Measurements from ENCODE around the gene ZNF19.
"Not testable (repeated sequence)": the region's sequence is repeated elsewhere in the genome, so short reads cannot be mapped to it uniquely, and the experiment has no call there.

The ZNF19 gene

GRCh38 chr16:71489122-71489521 is at the start of gene ZNF19:
TSS of gene ZNF19 (minus strand) at chr16:71489324. CDS start at chr16:71482114, 7,210 bp downstream.
- DNase-seq (ENCODE audit: low spot score), result no peak

DNA sequence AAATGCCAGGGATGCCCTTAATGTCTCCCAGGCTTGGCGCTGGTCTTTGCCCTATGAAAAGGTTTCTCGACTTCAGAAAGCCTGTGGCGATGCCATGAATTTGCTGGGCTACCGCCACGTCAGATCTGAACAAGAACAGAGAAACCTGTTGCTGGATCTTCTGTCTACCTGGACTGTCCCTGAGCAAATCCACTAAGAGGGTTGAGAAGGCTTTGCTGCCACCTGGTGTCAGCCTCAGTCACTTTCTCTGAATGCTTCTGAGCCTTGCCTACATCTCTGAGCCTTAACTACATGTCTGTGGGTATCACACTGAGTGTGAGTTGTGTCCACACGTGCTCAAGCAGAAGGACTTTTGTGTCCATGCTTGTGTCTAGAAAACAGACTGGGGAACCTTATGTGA is 48.5 kb upstream of the ZNF19 start:
- peak; percentile 31 for DNase-seq (ENCODE audit: low spot score)

DNA sequence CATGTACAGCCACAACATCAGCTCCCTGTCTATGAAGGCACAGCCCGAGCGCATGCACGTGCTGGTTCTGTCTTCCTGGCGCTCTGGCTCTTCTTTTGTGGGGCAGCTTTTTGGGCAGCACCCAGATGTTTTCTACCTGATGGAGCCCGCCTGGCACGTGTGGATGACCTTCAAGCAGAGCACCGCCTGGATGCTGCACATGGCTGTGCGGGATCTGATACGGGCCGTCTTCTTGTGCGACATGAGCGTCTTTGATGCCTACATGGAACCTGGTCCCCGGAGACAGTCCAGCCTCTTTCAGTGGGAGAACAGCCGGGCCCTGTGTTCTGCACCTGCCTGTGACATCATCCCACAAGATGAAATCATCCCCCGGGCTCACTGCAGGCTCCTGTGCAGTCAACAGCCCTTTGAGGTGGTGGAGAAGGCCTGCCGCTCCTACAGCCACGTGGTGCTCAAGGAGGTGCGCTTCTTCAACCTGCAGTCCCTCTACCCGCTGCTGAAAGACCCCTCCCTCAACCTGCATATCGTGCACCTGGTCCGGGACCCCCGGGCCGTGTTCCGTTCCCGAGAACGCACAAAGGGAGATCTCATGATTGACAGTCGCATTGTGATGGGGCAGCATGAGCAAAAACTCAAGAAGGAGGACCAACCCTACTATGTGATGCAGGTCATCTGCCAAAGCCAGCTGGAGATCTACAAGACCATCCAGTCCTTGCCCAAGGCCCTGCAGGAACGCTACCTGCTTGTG is 47.8 kb upstream of the ZNF19 start:
- DNase-seq (ENCODE audit: low spot score), result no peak

- DNase-seq (ENCODE audit: low spot score), result no peak
These were observed 43.2 kb upstream of the ZNF19 start for GRCh38 chr16:71532366-71532765.

GRCh38 chr16:71528863-71529262 is 39.7 kb upstream of the ZNF19 start:
- no peak for DNase-seq (ENCODE audit: low spot score)

GRCh38 chr16:71528257-71528656 is 39.1 kb upstream of the ZNF19 start:
- DNase-seq (ENCODE audit: low spot score), result no peak

DNA sequence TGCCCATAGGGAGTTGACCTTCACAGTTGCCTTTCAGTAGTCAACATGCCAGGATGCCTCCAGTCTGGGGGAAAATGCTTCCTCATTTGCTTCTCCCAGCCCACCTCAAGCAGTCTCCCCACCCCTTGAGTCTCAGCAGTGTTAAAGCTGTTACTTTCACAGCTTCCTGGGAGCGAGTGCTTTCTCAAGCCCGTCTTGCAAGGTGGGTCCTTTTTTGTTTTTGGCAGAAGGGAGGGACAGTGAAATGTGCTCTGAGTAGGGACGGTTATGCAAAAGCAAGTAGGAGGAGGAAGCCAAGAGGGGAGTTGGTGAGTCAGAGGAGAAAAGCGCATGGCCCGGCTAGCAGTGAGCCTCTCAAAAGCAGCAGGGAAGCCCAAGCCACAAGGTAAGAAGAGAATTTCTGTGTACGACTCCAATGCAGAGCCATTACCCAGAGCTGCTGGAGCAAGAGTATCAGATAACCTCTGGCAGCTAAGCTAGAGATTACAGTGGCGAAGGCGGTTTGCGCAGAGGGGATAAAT is 37.0 kb upstream of the ZNF19 start, which contains the start of gene CHST4:
Gene CHST4 (plus strand): TSS at position 316 of the 521 bp plus-strand sequence. CDS start 10,252 bp downstream, outside the sequence.
- DNase-seq (ENCODE audit: low spot score), result peak; percentile 43

DNA sequence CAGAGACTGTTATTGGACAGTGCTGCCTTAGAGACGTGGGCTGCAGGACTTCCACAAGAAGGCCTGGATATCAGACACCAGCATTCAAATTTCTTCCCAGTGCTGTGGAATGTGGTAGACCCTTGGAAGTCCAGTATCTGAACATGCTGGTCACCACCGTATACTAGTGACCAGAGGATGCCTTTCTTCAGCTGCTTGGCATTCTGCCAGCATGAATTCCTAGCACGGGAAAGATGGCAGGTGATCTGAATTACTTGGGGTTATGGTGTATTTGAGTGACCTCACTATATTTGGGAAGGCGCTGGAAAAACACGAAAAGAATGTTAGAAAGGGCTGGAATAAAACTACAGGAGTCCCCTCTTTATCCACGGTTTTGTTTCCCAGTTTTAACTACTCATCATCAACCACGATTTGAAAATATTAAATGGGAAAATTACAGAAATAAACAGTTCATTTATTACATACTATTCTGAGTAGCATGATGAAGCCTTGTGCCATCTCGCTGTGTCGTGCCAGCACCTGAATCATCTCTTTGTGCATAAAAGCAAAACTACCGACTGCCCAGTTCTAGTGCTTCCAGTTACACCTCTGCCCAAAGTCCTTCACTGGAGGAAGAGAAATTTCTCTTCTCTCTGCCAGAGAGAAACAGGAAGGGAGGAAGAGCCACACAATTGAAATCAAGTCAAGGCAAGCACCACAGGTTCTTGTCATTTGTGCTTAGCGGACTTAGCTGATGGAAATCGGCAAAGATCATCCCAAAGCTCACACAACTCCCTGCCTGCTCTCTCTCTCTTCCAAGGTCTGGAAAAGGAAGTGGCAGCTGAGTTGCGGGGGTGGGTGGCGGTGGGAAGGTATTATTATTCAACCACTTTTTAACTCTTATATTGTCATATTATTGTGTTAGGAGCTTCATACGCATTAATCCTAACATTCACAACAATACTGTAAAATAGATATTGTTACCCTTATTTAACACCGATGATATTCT is 35.7 kb upstream of the ZNF19 start:
- no peak for DNase-seq (ENCODE audit: low spot score)

DNA sequence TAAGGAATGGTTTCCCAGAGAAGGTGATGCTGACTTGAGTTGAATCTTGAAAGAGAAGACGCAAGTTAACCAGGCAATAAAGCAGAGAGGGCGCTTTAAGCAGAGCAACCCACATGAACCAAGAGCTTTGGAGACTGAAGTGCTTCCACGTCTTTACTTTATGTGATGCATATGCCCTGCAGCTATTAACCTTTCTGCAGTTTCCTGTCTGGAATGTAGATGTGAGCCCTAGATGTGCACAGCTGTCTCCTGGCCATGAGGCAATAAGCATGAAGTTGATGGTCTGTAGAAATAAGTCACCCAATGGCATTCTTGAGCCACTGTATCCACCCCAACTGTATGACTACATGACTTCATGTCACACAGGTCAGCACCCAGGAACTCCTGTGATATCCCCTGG is 31.4 kb upstream of the ZNF19 start:
- no peak for DNase-seq (ENCODE audit: low spot score)

- DNase-seq (ENCODE audit: low spot score), result no peak
These were observed 25.9 kb upstream of the ZNF19 start for GRCh38 chr16:71515026-71515425.

DNA sequence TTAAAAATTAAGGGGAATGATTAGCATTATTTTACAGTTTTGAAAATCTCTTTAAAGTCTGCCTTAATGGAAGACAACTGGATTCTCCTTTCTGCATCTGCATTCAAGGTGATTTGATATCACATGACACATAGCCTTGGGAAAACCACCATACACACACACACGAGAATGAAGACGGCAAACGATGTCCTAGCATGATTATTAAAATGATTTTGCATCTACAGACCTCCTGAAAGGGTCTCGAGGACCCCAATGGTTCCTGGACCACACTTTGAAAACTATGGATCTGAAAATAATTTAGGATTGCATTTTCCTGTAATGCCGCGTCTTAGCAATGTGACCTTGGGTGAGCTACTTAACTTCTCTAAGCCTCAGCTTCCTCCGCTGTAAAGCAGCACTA is 25.4 kb upstream of the ZNF19 start:
- DNase-seq (ENCODE audit: low spot score), result no peak

DNA sequence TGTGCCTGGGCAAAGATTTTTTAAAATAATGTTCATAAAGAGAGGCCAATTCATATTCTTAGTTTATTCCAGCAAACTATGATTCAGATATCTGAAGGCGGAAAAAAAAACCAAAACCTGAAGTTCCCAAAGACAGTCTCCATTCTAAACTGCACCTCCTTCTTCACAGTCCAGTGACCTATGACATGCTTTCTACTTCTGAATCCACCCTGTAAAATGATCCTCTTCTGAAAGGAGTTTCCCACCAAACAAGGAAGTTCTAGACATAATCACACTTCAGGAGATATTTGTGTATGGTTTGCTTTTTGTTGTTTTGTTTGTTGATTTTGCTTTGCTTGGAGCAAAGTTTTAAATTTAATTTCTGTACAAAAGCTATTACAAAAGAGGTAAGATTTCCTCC is 24.2 kb upstream of the ZNF19 start:
- no peak for DNase-seq (ENCODE audit: low spot score)

GRCh38 chr16:71507061-71507460 is 17.9 kb upstream of the ZNF19 start:
- no peak for DNase-seq (ENCODE audit: low spot score)

- DNase-seq (ENCODE audit: low spot score), result no peak
These were observed 15.8 kb upstream of the ZNF19 start for GRCh38 chr16:71504901-71505300.

- DNase-seq (ENCODE audit: low spot score), result not testable (repeated sequence)
These were observed 14.9 kb upstream of the ZNF19 start for GRCh38 chr16:71504051-71504450.

DNA sequence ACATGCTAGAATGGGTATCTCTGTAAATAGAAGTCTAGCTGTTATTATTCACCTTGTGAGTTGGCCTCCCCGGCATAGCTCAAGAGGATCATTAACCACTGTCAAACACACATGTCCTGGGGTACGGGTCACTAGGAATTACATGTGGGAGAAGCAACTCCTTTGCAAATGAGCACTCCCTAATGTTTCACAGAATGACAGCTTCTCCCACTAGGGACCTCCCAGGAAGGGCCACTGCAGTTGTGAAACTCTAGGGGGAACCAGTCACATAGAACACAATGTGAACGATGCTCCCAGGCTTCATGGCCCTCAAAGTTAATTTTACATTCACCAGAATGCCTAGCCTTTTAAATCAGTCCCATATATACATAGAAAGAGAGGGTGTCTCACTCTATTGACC is 12.4 kb upstream of the ZNF19 start:
- DNase-seq (ENCODE audit: low spot score), result no peak

DNA sequence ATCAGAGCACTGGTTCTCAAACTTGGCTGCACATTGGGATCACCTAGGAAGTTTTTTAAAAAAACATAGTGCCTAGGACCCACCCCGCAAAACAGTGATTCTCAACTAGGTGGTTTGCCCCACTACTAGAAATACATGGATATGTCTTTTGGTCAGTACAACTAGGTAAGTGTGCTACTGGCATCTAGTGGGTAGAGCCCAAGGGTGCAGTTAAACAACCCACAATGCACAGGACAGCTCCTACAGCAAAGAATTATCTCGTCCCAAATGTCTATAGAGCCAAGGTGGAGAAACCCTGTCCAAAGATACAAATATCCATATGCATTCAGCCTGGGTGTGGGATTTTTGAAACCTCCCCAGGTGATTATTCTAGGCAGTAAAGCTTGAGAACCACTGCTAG is 11.8 kb upstream of the ZNF19 start:
- DNase-seq (ENCODE audit: low spot score), result no peak

- DNase-seq (ENCODE audit: low spot score), result peak; percentile 40
These were observed 10.7 kb upstream of the ZNF19 start for GRCh38 chr16:71499775-71500364.

DNA sequence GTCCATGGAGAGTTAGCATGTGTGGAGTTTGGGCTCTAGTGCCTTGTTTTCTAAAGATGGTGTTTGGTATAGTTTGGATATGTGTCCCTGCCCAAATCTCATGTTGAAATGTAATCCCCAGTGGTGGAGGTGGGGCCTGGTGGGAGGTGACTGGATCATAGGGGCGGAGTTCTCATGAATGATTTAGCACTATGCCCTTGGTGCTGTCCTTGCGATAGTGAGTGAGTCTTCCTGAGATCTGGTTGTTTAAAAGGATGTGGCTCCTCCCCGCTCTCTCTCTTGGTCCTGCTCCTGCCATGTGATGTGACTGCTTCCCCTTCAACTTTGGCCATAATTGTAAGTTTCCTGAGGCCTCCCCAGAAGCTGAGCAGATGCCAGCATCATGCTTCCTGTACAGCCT is 8.9 kb upstream of the ZNF19 start:
- no peak for DNase-seq (ENCODE audit: low spot score)

- no peak for DNase-seq (ENCODE audit: low spot score)
These were observed 4.1 kb upstream of the ZNF19 start for GRCh38 chr16:71493213-71493612.

GRCh38 chr16:71492786-71493185 is 3.7 kb upstream of the ZNF19 start:
- DNase-seq (ENCODE audit: low spot score), result no peak

DNA sequence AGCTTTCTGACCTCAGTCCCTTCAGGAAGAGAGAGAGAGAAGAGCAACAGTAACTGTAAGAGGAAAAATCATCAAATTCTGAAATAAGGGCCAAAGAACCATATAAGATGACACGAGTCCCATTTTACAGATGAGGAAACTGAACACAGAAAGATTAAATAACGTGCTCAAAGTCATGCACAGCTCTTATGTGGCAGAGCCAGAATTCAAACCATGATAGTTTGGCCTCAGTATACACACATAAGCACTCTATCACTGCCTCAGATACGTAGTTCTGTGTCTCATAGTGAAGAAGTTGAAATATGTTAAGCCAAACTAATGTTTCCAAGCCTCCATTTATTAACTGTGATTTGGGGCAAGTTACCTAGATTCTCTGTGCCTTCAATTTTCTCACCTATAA is 1.9 kb upstream of the ZNF19 start:
- no peak for DNase-seq (ENCODE audit: low spot score)

Measured in hepatic stellate cell (primary cell).